Stimulated activated CD8-positive, alpha-beta memory T cell treated with anti-CD3 and anti-CD28 coated beads, Interleukin-12 subunit alpha, Interleukin-12 subunit beta, amount 100 ng/mL, for 24 hours (primary cell): Measurements from ENCODE around the gene ACY1.
"Not testable (repeated sequence)": the region's sequence is repeated elsewhere in the genome, so short reads cannot be mapped to it uniquely, and the experiment has no call there.

Source experiments
- DNase-seq: peaks from one replicate; pipeline ENCODE4 v3.0.0-alpha.2; 2020; ENCODE audit errors: extremely low read depth

Gene ACY1

GRCh38 chr3:51983578-51984268 is 388 bp downstream of the ACY1 start:
- no peak for DNase-seq

- DNase-seq = no peak
Observed at GRCh38 chr3:51984269-51984647, 923 bp downstream of the ACY1 start.

- no peak for DNase-seq
Observed at GRCh38 chr3:51985063-51985462, 1.7 kb downstream of the ACY1 start.

- no peak for DNase-seq
Observed at GRCh38 chr3:51986010-51986947, 2.9 kb downstream of the ACY1 start.

GRCh38 chr3:51987568-51987967 is 4.2 kb downstream of the ACY1 start:
- no peak for DNase-seq

GRCh38 chr3:51988286-51989146 is 5.2 kb downstream of the ACY1 start:
- DNase-seq = no peak

GRCh38 chr3:51990501-51990971 is 7.2 kb downstream of the ACY1 start:
- not testable (repeated sequence) for DNase-seq

- DNase-seq = no peak
Observed at GRCh38 chr3:51992017-51992682, 8.8 kb downstream of the ACY1 start.

GRCh38 chr3:51993657-51994056 is 10.3 kb downstream of the ACY1 start:
- not testable (repeated sequence) for DNase-seq

- no peak for DNase-seq
Observed at GRCh38 chr3:51994530-51994929, 11.2 kb downstream of the ACY1 start.

GRCh38 chr3:51995346-51996163 is 12.2 kb downstream of the ACY1 start, which contains the start of gene RPL29:
TSS of gene RPL29 (minus strand) at chr3:51995895. CDS start at chr3:51995461, 434 bp downstream.
- peak; percentile 71 for DNase-seq

GRCh38 chr3:51997172-51997571 is 13.8 kb downstream of the ACY1 start:
- DNase-seq = no peak

GRCh38 chr3:51997935-51998596 is 14.7 kb downstream of the ACY1 start:
- DNase-seq = no peak

GRCh38 chr3:51998774-51999173 is 15.4 kb downstream of the ACY1 start:
- no peak for DNase-seq

GRCh38 chr3:51999846-52000245 is 16.5 kb downstream of the ACY1 start:
- no peak for DNase-seq

- peak; percentile 65 for DNase-seq
Observed at GRCh38 chr3:52001443-52001974, 18.2 kb downstream of the ACY1 start.

- no peak for DNase-seq
Observed at GRCh38 chr3:52002748-52003147, 19.4 kb downstream of the ACY1 start.

- no peak for DNase-seq
Observed at GRCh38 chr3:52004163-52004787, 20.9 kb downstream of the ACY1 start.

GRCh38 chr3:52004906-52005395 is 21.6 kb downstream of the ACY1 start:
- no peak for DNase-seq
